Thyroid gland (tissue), 4 donors: Measurements from ENCODE around the gene ORAI1.
"Not testable (repeated sequence)": the region's sequence is repeated elsewhere in the genome, so short reads cannot be mapped to it uniquely, and the experiment has no call there.

ENCODE experiments used
- POLR2A ChIP-seq, 2 donors: fragments of 450-650 bp; IDR thresholded peaks; one replicate each; pipeline ENCODE4 v1.6.1; 2017; ENCODE audit warnings: antibody characterized with exemption in 2 of 2, mild to moderate bottlenecking in 2 of 2, moderate library complexity in 1 of 2
- TF ChIP-seq, protein P1 (sequence below), 6 experiments: fragments of 200-600 bp in 3 of 6; fragments of 450-650 bp in 3 of 6; sonication (generic) in 3 of 6; IDR thresholded peaks; one replicate each; pipeline ENCODE4 v1.5.1; 2016 to 2019; ENCODE audit warnings: antibody characterized with exemption in 6 of 6, mild to moderate bottlenecking in 2 of 6, inconsistent platforms in 1 of 6, moderate library complexity in 1 of 6

DNA sequence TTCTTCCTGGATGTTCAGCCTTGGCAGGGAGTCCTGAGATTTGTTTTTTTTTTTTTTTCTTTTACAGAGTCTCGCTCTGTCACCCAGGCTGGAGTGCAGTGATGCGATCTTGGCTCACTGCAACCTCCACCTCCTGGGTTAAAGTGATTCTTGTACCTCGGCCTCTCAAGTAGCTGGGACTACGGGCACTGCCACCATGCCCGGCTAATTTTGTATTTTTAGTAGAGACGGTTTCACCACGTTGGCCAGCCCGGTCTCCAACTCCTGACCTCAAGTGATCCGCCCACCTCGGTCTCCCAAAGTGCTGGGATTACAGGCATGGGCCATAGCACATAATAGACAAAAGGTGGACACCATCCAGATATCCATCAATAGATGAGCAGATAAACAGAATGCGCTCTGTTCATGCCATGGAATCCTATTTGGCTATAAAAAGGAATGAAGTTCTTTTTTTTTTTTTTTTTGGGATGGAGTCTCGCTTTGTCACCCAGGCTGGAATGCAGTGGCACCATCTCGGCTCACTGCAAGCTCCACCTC, 53.4 kb downstream of the ORAI1 start:
- TF ChIP-seq, protein P1, sequence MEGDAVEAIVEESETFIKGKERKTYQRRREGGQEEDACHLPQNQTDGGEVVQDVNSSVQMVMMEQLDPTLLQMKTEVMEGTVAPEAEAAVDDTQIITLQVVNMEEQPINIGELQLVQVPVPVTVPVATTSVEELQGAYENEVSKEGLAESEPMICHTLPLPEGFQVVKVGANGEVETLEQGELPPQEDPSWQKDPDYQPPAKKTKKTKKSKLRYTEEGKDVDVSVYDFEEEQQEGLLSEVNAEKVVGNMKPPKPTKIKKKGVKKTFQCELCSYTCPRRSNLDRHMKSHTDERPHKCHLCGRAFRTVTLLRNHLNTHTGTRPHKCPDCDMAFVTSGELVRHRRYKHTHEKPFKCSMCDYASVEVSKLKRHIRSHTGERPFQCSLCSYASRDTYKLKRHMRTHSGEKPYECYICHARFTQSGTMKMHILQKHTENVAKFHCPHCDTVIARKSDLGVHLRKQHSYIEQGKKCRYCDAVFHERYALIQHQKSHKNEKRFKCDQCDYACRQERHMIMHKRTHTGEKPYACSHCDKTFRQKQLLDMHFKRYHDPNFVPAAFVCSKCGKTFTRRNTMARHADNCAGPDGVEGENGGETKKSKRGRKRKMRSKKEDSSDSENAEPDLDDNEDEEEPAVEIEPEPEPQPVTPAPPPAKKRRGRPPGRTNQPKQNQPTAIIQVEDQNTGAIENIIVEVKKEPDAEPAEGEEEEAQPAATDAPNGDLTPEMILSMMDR (IDR thresholded peaks at IDR 0.05), result not testable (repeated sequence)
- not testable (repeated sequence) for TF ChIP-seq POLR2A (IDR thresholded peaks at IDR 0.05)
